Breast epithelium (tissue), 3 donors: ENCODE measurements around the gene TBC1D2.

ENCODE experiments used
- POLR2A ChIP-seq: fragments of 450-650 bp; IDR thresholded peaks from one replicate; pipeline ENCODE4 v1.6.1; 2016; ENCODE audit warnings: antibody characterized with exemption, mild to moderate bottlenecking, moderate library complexity
- POLR2AphosphoS5 ChIP-seq, 3 donors: sonication (generic); formaldehyde crosslinking; IDR thresholded peaks; one replicate each; pipeline ENCODE4 v1.6.1; 2017; ENCODE audit warnings: antibody characterized with exemption in 3 of 3
- TF ChIP-seq, protein P1 (sequence below), 3 donors: fragments of 450-650 bp; IDR thresholded peaks; one replicate each; pipeline ENCODE4 v1.5.1; 2016 to 2017; ENCODE audit warnings: antibody characterized with exemption in 3 of 3, mild to moderate bottlenecking in 3 of 3, moderate library complexity in 3 of 3

DNA sequence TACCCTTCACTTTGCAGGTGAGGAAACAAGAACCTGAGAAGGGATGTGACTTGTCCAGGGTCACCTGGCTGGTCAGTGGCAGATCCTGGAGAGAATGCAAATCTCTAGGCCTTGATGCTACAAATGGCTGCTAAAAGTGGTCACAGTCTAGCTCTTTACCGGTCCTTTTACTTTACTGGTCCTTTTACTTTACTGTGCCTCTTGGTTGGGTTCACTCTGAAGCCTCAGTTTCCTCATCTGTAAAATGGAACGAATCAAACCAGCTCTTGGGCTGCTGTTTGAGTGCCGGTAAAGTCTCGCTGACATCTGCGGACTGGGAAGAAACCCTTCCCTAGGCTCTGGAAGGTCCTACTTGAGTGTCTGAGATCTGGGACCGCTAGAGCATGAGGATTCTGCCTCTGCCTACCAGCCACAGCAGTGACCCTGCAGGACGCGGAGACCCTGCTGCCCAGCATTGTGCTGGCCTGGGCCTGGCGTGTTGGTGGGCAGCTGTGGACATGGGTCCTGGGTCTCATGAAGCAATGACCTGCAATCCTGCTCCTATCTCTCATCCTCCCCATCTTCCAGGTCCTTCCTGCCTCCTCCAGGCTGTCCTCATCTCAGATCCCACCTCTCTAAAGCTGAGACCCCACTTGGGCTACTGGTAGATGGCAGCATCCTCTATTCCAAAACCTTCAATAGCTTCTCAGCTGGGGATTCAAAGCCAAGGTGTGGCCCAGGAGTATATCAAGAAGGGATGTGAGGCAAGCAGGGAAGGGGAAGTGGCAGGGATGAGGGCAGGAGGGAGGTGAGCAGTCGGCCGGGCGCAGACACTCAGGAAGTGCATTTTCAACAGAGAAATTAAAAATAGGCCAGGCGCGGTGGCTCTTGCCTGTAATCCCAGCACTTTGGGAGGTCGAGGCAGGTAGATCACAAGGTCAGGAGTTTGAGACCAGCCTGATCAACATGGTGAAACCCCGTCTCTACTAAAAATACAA lies 76.3 kb downstream of the TBC1D2 start:
- TF ChIP-seq POLR2AphosphoS5 (IDR thresholded peaks at IDR 0.05) (no peak), POLR2A (no peak)
- TF ChIP-seq, protein P1, sequence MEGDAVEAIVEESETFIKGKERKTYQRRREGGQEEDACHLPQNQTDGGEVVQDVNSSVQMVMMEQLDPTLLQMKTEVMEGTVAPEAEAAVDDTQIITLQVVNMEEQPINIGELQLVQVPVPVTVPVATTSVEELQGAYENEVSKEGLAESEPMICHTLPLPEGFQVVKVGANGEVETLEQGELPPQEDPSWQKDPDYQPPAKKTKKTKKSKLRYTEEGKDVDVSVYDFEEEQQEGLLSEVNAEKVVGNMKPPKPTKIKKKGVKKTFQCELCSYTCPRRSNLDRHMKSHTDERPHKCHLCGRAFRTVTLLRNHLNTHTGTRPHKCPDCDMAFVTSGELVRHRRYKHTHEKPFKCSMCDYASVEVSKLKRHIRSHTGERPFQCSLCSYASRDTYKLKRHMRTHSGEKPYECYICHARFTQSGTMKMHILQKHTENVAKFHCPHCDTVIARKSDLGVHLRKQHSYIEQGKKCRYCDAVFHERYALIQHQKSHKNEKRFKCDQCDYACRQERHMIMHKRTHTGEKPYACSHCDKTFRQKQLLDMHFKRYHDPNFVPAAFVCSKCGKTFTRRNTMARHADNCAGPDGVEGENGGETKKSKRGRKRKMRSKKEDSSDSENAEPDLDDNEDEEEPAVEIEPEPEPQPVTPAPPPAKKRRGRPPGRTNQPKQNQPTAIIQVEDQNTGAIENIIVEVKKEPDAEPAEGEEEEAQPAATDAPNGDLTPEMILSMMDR (IDR thresholded peaks at IDR 0.05) = no peak
